ENCODE data around the gene PKNOX2.

The PKNOX2 gene

GRCh38 chr11:125262194-125262829 lies 97.8 kb downstream of the PKNOX2 start:
- H3K27me3 ChIP-seq (replicated peaks; ENCODE audit: control insufficient read depth, insufficient read depth, low read length) = peaks cover 5% of the 10 kb centered on the region
- TF ChIP-seq, protein P1, sequence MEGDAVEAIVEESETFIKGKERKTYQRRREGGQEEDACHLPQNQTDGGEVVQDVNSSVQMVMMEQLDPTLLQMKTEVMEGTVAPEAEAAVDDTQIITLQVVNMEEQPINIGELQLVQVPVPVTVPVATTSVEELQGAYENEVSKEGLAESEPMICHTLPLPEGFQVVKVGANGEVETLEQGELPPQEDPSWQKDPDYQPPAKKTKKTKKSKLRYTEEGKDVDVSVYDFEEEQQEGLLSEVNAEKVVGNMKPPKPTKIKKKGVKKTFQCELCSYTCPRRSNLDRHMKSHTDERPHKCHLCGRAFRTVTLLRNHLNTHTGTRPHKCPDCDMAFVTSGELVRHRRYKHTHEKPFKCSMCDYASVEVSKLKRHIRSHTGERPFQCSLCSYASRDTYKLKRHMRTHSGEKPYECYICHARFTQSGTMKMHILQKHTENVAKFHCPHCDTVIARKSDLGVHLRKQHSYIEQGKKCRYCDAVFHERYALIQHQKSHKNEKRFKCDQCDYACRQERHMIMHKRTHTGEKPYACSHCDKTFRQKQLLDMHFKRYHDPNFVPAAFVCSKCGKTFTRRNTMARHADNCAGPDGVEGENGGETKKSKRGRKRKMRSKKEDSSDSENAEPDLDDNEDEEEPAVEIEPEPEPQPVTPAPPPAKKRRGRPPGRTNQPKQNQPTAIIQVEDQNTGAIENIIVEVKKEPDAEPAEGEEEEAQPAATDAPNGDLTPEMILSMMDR (IDR thresholded peaks at IDR 0.05; ENCODE audit: insufficient read depth, low read length, poor library complexity, severe bottlenecking) = no peak
- H3K36me3 ChIP-seq (ENCODE audit: control insufficient read depth, insufficient read depth, low read length) = no peaks in the 10 kb centered on the region
- no peak overlapping the region for H3K4me3 ChIP-seq (replicated peaks; ENCODE audit: low read depth, low read length)
- DNase-seq (ENCODE audit: extremely low read depth, insufficient read length) = no peak

DNA sequence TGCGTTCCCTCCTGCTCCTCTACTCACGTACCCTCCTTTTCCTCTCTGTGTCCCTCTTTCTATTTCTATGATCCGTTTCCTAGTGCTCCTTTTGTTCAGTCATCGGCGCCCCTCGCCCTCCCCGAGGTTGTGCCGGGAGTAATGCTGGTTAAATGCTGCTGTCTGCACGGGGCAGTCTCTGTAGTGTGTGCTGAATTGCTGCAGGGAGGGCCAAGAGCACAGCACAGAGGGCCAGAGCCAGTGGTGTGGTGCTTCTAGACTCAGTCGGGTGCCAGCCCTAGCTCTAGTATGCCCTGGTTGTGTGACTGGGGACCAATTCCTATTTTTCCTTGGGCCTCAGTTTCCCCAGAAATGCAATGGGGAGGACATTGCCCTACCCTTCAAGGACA lies 98.3 kb downstream of the PKNOX2 start:
- no peak for DNase-seq (ENCODE audit: extremely low read depth, insufficient read length)
- no peak overlapping the region for H3K4me3 ChIP-seq (replicated peaks; ENCODE audit: low read depth, low read length)
- H3K27me3 ChIP-seq (replicated peaks; ENCODE audit: control insufficient read depth, insufficient read depth, low read length) = peaks cover 5% of the 10 kb centered on the region
- H3K36me3 ChIP-seq (ENCODE audit: control insufficient read depth, insufficient read depth, low read length) = no peaks in the 10 kb centered on the region
- TF ChIP-seq, protein P1 (IDR thresholded peaks at IDR 0.05; ENCODE audit: insufficient read depth, low read length, poor library complexity, severe bottlenecking) = no peak

DNA sequence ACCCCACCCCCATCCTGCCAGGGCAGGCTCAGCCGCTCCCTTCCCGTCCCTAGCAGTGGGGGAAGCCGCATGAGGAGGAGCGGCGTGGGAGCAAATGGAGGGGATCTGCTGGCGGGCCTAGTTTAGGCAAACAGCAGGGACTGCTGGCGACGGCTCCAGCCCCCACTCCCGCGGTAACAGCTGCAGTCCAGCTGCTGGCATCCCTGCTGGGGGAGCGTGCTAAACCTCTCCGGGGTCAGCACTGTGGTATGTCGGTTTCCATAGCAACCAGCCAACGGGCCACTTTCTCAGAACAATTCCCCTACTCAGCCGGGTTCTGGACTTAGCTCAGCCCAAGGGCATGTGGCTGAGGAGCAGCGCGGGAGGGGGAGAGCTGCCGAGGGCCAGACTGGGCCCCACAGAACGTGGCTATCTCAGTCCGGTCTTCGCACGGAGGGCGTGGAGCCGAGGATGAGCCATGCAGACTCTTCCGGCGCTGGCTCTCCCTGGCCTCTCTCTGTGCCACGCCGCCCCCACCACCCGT lies 98.8 kb downstream of the PKNOX2 start:
- Histone ChIP-seq H3K4me3 (replicated peaks; ENCODE audit: low read depth, low read length) (no peak overlapping the region), H3K27me3 (replicated peaks; ENCODE audit: control insufficient read depth, insufficient read depth, low read length) (peaks cover 6% of the 10 kb centered on the region), H3K36me3 (ENCODE audit: control insufficient read depth, insufficient read depth, low read length) (no peaks in the 10 kb centered on the region)
- no peak for DNase-seq (ENCODE audit: extremely low read depth, insufficient read length)
- TF ChIP-seq, protein P1 (IDR thresholded peaks at IDR 0.05; ENCODE audit: insufficient read depth, low read length, poor library complexity, severe bottlenecking) = no peak

- Histone ChIP-seq H3K4me3 (replicated peaks; ENCODE audit: low read depth, low read length) (no peak overlapping the region), H3K27me3 (replicated peaks; ENCODE audit: control insufficient read depth, insufficient read depth, low read length) (peaks cover 7% of the 10 kb centered on the region), H3K36me3 (ENCODE audit: control insufficient read depth, insufficient read depth, low read length) (no peaks in the 10 kb centered on the region)
- no peak for DNase-seq (ENCODE audit: extremely low read depth, insufficient read length)
- TF ChIP-seq, protein P1 (IDR thresholded peaks at IDR 0.05; ENCODE audit: insufficient read depth, low read length, poor library complexity, severe bottlenecking) = no peak
Observed at GRCh38 chr11:125264100-125265022, 99.8 kb downstream of the PKNOX2 start.

DNA sequence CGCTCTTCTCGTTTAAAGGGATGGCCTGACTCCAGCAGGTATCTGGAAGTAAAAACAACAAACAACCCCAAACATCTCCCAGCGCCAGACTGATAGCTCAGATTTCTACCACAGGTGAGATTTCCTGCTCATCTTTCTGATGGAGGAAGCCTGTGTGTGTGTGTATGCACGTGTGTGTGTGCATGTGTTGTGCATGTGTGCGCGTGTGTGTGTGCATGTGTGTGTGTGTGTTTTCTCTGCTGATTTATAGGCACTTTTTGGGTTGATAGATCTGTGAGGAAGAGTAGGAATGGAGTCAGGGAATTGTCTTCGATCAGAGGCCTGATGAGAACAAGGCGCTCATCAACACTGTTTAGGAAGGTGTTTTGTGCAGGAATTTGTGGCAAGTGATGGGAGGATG lies 103.0 kb downstream of the PKNOX2 start:
- TF ChIP-seq, protein P1 (IDR thresholded peaks at IDR 0.05; ENCODE audit: insufficient read depth, low read length, poor library complexity, severe bottlenecking) = no peak
- no peak for DNase-seq (ENCODE audit: extremely low read depth, insufficient read length)
- no peak overlapping the region for H3K4me3 ChIP-seq (replicated peaks; ENCODE audit: low read depth, low read length)

More for the DNA sequence above, 103.0 kb downstream of the PKNOX2 start:
- no peaks in the 10 kb centered on the region for H3K36me3 ChIP-seq (ENCODE audit: control insufficient read depth, insufficient read depth, low read length)
- H3K27me3 ChIP-seq (replicated peaks; ENCODE audit: control insufficient read depth, insufficient read depth, low read length) = peaks cover 5% of the 10 kb centered on the region
